ENCODE results near the gene PCDHGB3. TPM values are rescaled to one million over a fixed set of nuclear protein-coding genes. Genes with fewer than 3 reads are reported as not detected.

The PCDHGB3 gene
- total and polyA plus RNA-seq, 10 of the 15 experiments (the other 5 are each of a cell fraction or from before 2014, with no cell fraction given): 0.12 to 0.50 (median 0.20) TPM; not detected in 4

DNA sequence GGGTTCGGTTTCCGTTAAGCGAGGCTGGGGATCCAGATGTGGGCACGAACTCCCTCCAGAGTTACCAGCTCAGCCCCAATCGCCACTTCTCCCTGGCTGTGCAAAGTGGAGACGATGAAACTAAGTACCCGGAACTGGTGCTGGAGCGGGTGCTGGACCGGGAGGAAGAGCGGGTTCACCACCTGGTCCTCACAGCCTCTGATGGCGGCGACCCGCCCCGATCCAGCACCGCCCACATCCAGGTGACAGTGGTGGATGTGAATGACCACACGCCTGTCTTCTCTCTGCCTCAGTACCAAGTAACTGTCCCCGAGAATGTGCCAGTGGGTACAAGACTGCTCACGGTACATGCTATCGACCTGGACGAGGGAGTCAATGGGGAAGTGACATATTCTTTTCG, 13.3 kb downstream of the PCDHGB3 start:
- BruUV-seq (replicated peaks): no TSS peak
- SMC1A ChIA-PET (ENCODE audit: uncharacterized antibody, unreplicated experiment): no interaction called here
- Histone ChIP-seq H3K9ac (ENCODE audit: control insufficient read depth, insufficient read depth, low read length) (no peak overlapping the region), H4K20me1 (ENCODE audit: control insufficient read depth, insufficient read depth) (no peaks in the 10 kb centered on the region), H2AFZ (ENCODE audit: control insufficient read depth, low read depth, low read length) (no peak overlapping the region), H3K79me2 (ENCODE audit: control insufficient read depth, insufficient read depth, low read length) (no peaks in the 10 kb centered on the region), H3K27me3 (replicated peaks in 1 of 2; ENCODE audit: control insufficient read depth in 2 of 2, insufficient read depth in 2 of 2, low read length in 1 of 2) (no peaks in the 10 kb centered on the region), H3K36me3 (ENCODE audit: control insufficient read depth in 2 of 2, insufficient read depth in 2 of 2, low read length in 1 of 2) (no peaks in the 10 kb centered on the region), H3K9me3 (replicated peaks; ENCODE audit: control insufficient read depth, insufficient read depth, low read length) (peaks cover 2% of the 10 kb centered on the region; the same call in 1 of the 3 replicates), H3K4me3 (no peak overlapping the region), H3K4me1 (ENCODE audit: control insufficient read depth, insufficient read depth, low read length) (no peaks in the 10 kb centered on the region), H3K27ac (ENCODE audit: control insufficient read depth, insufficient read depth) (no peak overlapping the region), H3K4me2 (ENCODE audit: control insufficient read depth, insufficient read depth) (no peak overlapping the region)
- DNase-seq (ENCODE audit: low read depth, low spot score) (no peak), FAIRE-seq (no peak), ATAC-seq (no peak)
- WGBS (ENCODE audit: insufficient coverage, insufficient replicate concordance, low lambda C conversion rate, missing lambda C conversion rate): 27% methylated on average over 21 of the region's 21 CpGs
- RAD21 ChIA-PET (ENCODE audit: unreplicated experiment): no interaction called here
- CTCF ChIA-PET: interaction anchor here (0.8 to 1.5 kb wide), 2 partner anchors 8 to 175 kb away, joined by 3 read pairs; no protein-coding TSS in a partner anchor
- no peak for TF ChIP-seq RBBP5 (conservative IDR thresholded peaks at IDR 0.05)
- TF ChIP-seq MTA3 (IDR thresholded peaks at IDR 0.05; ENCODE audit: borderline replicate concordance, low read length): no peak
- no peak for TF ChIP-seq IKZF2 (IDR thresholded peaks at IDR 0.05)
- TF ChIP-seq CREM (IDR thresholded peaks at IDR 0.05; ENCODE audit: low read depth): no peak
- TF ChIP-seq ZSCAN29 (IDR thresholded peaks at IDR 0.05): no peak
- TF ChIP-seq KDM1A (IDR thresholded peaks at IDR 0.05; ENCODE audit: borderline replicate concordance): no peak
- no peak for TF ChIP-seq MEF2B (IDR thresholded peaks at IDR 0.05; ENCODE audit: partially characterized antibody, poor library complexity, severe bottlenecking)
- TF ChIP-seq SMAD5 (IDR thresholded peaks at IDR 0.05; ENCODE audit: low read depth): no peak
- TF ChIP-seq DPF2 (IDR thresholded peaks at IDR 0.05): no peak
- in situ Hi-C loops (cut with MboI): no loop called here
- POLR2A ChIA-PET: no interaction called here
- intact Hi-C loops (cut with micrococcal nuclease; ENCODE audit: unreplicated experiment): no loop called here

DNA sequence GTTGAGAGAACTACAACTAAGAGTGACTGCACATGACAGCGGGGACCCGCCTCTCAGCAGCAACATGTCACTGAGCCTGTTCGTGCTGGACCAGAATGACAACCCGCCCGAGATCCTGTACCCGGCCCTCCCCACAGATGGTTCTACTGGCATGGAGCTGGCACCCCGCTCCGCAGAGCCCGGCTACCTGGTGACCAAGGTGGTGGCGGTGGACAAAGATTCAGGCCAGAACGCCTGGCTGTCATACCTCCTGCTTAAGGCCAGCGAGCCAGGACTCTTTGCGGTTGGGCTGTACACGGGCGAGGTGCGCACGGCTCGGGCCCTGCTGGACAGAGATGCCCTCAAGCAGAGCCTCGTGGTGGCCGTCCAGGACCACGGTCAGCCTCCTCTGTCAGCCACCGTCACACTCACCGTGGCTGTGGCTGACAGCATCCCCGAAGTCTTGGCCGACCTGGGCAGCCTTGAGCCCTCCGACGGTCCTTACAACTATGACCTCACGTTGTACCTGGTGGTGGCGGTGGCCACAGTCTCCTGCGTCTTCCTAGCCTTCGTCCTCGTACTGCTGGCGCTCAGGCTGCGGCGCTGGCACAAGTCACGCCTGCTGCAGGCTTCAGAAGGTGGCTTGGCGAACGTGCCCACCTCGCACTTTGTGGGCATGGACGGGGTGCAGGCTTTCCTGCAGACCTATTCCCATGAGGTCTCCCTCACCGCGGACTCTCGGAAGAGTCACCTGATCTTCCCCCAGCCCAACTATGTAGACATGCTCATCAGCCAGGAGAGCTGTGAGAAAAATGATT, 14.6 kb downstream of the PCDHGB3 start:
- no peak for DNase-seq (ENCODE audit: low read depth, low spot score)
- POLR2A ChIA-PET: no interaction called here
- H3K4me1 ChIP-seq (ENCODE audit: control insufficient read depth, insufficient read depth, low read length): no peaks in the 10 kb centered on the region
- no peak overlapping the region for H3K4me2 ChIP-seq (ENCODE audit: control insufficient read depth, insufficient read depth)
- peaks cover 5% of the 10 kb centered on the region; the same call in 2 of the 3 replicates for H3K9me3 ChIP-seq (replicated peaks; ENCODE audit: control insufficient read depth, insufficient read depth, low read length)
- H3K27me3 ChIP-seq (replicated peaks in 1 of 2; ENCODE audit: control insufficient read depth in 2 of 2, insufficient read depth in 2 of 2, low read length in 1 of 2): no peaks in the 10 kb centered on the region
- no TSS peak for BruUV-seq (replicated peaks)
- FAIRE-seq: no peak
- H2AFZ ChIP-seq (ENCODE audit: control insufficient read depth, low read depth, low read length): no peak overlapping the region
- SMC1A ChIA-PET (ENCODE audit: uncharacterized antibody, unreplicated experiment): no interaction called here
- no peak for ATAC-seq
- in situ Hi-C loops (cut with MboI): no loop called here
- intact Hi-C loops (cut with micrococcal nuclease; ENCODE audit: unreplicated experiment): no loop called here
- no peak overlapping the region for H3K27ac ChIP-seq (ENCODE audit: control insufficient read depth, insufficient read depth)
- H3K79me2 ChIP-seq (ENCODE audit: control insufficient read depth, insufficient read depth, low read length): no peaks in the 10 kb centered on the region
- RAD21 ChIA-PET (ENCODE audit: unreplicated experiment): no interaction called here
- WGBS (ENCODE audit: insufficient coverage, insufficient replicate concordance, low lambda C conversion rate, missing lambda C conversion rate): 95% methylated on average over 43 of the region's 43 CpGs
- no peak overlapping the region for H3K4me3 ChIP-seq
- CTCF ChIA-PET: no interaction called here
- no peaks in the 10 kb centered on the region for H3K36me3 ChIP-seq (ENCODE audit: control insufficient read depth in 2 of 2, insufficient read depth in 2 of 2, low read length in 1 of 2)
- no peak overlapping the region for H3K9ac ChIP-seq (ENCODE audit: control insufficient read depth, insufficient read depth, low read length)
- H4K20me1 ChIP-seq (ENCODE audit: control insufficient read depth, insufficient read depth): no peaks in the 10 kb centered on the region
- TF ChIP-seq SIN3A (IDR thresholded peaks at IDR 0.05; ENCODE audit: low read depth, low read length) (no peak), NR2F1 (conservative IDR thresholded peaks at IDR 0.05) (no peak), ZBED1 (IDR thresholded peaks at IDR 0.05; ENCODE audit: borderline replicate concordance) (no peak), IRF4 (IDR thresholded peaks at IDR 0.05; ENCODE audit: low read depth, low read length) (no peak), CHD1 (IDR thresholded peaks at IDR 0.05; ENCODE audit: low read depth, low read length) (no peak), ATF7 (IDR thresholded peaks at IDR 0.05; ENCODE audit: low read depth) (no peak), FOXM1 (IDR thresholded peaks at IDR 0.05; ENCODE audit: low read depth, low read length) (no peak), RB1 (IDR thresholded peaks at IDR 0.05; ENCODE audit: borderline replicate concordance) (no peak)
- TF ChIP-seq, protein P1, sequence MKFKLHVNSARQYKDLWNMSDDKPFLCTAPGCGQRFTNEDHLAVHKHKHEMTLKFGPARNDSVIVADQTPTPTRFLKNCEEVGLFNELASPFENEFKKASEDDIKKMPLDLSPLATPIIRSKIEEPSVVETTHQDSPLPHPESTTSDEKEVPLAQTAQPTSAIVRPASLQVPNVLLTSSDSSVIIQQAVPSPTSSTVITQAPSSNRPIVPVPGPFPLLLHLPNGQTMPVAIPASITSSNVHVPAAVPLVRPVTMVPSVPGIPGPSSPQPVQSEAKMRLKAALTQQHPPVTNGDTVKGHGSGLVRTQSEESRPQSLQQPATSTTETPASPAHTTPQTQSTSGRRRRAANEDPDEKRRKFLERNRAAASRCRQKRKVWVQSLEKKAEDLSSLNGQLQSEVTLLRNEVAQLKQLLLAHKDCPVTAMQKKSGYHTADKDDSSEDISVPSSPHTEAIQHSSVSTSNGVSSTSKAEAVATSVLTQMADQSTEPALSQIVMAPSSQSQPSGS (IDR thresholded peaks at IDR 0.05; ENCODE audit: low read length): no peak
- TF ChIP-seq, protein P2, sequence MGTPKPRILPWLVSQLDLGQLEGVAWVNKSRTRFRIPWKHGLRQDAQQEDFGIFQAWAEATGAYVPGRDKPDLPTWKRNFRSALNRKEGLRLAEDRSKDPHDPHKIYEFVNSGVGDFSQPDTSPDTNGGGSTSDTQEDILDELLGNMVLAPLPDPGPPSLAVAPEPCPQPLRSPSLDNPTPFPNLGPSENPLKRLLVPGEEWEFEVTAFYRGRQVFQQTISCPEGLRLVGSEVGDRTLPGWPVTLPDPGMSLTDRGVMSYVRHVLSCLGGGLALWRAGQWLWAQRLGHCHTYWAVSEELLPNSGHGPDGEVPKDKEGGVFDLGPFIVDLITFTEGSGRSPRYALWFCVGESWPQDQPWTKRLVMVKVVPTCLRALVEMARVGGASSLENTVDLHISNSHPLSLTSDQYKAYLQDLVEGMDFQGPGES (IDR thresholded peaks at IDR 0.05): no peak
